ENCODE data around the gene ANTXR1. TPM values are rescaled to one million over a fixed set of nuclear protein-coding genes. Genes with fewer than 3 reads are reported as not detected.

ANTXR1 gene
- total and polyA plus RNA-seq, 9 of the 15 experiments (the other 6 are each of a cell fraction or from before 2014, with no cell fraction given), result 0.07 to 1.00 (median 0.54) TPM

- TF ChIP-seq, protein P1, sequence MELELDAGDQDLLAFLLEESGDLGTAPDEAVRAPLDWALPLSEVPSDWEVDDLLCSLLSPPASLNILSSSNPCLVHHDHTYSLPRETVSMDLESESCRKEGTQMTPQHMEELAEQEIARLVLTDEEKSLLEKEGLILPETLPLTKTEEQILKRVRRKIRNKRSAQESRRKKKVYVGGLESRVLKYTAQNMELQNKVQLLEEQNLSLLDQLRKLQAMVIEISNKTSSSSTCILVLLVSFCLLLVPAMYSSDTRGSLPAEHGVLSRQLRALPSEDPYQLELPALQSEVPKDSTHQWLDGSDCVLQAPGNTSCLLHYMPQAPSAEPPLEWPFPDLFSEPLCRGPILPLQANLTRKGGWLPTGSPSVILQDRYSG (tag; conservative IDR thresholded peaks at IDR 0.05; ENCODE audit: low read depth), result no peak
- TF ChIP-seq RUNX1 (IDR thresholded peaks at IDR 0.05; ENCODE audit: low read depth), result no peak
- H3K27ac ChIP-seq (ENCODE audit: extremely low read depth, low read depth, low read length), result no peak overlapping the region
- H3K4me3 ChIP-seq, result no peak overlapping the region
- ATAC-seq (no peak), FAIRE-seq (no peak), DNase-seq (ENCODE audit: extremely low read depth in 1 of 4, low spot score in 3 of 4) (no peak)
- H3K36me3 ChIP-seq (ENCODE audit: control insufficient read depth, insufficient read depth, low read length), result no peaks in the 10 kb centered on the region
- in situ Hi-C loops (cut with MboI), result no loop called here
- ChIA-PET CTCF (ENCODE audit: low intra/inter-chr PET ratio) (no interaction called here), POLR2A (no interaction called here)
- H3K9ac ChIP-seq (ENCODE audit: insufficient read depth in 1 of 2, low read depth in 2 of 2, low read length in 2 of 2), result no peak overlapping the region
- no peak overlapping the region for H3K4me2 ChIP-seq (ENCODE audit: insufficient read depth, low read length)
- H3K79me2 ChIP-seq (ENCODE audit: control insufficient read depth, insufficient read depth, low read length), result no peaks in the 10 kb centered on the region
- no peaks in the 10 kb centered on the region for H3K9me1 ChIP-seq (ENCODE audit: control insufficient read depth, insufficient read depth, low read length)
- no peaks in the 10 kb centered on the region for H3K4me1 ChIP-seq (replicated peaks in 1 of 2; ENCODE audit: control insufficient read depth in 2 of 2, insufficient read depth in 2 of 2, low read length in 2 of 2)
- no peak overlapping the region for H2AFZ ChIP-seq (ENCODE audit: low read depth, low read length)
- no peaks in the 10 kb centered on the region for H4K20me1 ChIP-seq (replicated peaks; ENCODE audit: control insufficient read depth, insufficient read depth, low read length)
- no TSS peak for BruUV-seq (replicated peaks)
- no peaks in the 10 kb centered on the region for H3K9me3 ChIP-seq (replicated peaks; ENCODE audit: control insufficient read depth, insufficient read depth, low read depth, low read length)
- intact Hi-C loops (cut with micrococcal nuclease), result no loop called here
- WGBS (ENCODE audit: insufficient coverage, low coverage, missing lambda C conversion rate), result 0% methylated on average over 1 of the region's 1 CpG
- H3K27me3 ChIP-seq (ENCODE audit: control insufficient read depth in 2 of 2, insufficient read depth in 2 of 2, low read length in 2 of 2), result peaks cover 1 to 2% of the 10 kb centered on the region in 2 experiments; a peak in 3 of 5 replicates
Observed at GRCh38 chr2:69138793-69139459, 125.9 kb downstream of the ANTXR1 start.
